HG02981 (cell line): ENCODE results near the gene VGLL4.

Source experiments
- ATAC-seq: cut with Tn5 transposase; IDR thresholded peaks from one replicate; pipeline ENCODE4 v1.9.1; 2021; ENCODE audit warnings: mild to moderate bottlenecking, moderate library complexity; ENCODE audit not compliant: unreplicated experiment

The VGLL4 gene

DNA sequence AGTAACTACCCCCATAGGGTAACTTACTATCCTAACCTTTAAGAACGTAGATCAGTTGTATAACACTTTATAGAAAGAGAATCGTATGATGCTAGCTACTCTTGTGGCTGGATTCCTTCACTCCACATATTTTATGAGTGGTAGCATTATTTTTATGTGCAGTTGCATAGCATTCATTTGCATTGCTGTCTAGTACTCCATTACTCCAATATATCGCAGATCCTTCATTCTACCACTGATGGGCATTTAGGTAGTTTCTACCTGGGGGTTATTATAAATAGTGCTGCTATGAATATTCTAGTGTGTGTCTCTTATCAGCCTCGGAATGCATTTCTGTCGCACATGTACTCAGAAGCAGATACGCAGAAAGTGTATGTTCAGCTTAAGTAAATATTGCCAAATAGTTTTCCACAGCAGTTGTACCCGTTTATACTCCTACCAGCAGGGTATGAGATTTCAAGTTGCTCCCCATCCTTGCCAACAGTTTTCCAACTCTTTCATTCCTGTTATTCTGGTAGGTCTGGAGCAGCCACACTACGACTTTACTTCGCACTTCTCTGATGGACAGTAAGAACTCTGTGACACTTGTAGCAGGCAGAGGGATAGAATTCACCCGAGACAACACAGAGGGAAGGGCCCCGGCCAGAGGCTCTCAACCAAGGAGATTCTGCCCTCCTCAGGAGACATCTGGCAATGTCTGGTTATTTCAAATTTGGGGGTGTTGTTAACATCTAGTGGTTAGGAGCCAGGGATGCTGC is 9.8 kb upstream of the VGLL4 start:
- ATAC-seq: no peak

DNA sequence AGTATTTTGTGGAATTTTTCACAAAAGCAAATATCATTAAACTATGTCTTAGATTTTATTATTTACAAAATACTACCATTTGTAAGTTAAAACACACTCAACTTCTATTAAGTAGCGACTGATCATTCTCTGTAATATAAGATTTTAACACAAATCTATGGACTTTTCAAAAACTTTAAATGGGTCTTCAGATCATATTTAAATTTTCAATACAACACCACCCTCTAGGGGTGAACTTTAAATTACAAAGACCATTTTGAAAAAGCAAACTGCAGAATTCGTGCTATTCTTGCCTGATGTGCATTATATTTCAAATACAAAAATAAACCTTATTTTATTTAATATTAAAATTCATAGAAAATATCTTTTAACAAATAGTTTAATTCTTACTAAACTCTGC is 8.2 kb upstream of the VGLL4 start:
- no peak for ATAC-seq

DNA sequence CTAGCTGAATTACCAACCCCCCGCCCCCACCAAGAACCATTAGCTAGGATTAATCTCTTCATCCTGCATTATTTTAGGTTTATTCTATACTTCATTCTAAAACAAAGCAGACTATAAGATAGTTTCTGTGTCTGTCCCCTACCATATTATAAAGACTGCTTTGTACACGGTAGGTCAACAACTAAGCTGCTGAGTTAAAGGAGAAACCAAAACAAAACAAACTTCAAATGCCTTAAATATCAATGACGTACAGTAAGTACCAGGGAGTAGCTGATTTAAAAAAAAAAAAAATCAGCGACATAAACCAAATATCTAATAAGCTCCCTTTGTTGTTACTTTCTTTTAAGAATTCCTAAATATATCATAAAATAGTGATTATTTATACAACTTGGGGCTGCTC is 7.8 kb upstream of the VGLL4 start:
- ATAC-seq: no peak

DNA sequence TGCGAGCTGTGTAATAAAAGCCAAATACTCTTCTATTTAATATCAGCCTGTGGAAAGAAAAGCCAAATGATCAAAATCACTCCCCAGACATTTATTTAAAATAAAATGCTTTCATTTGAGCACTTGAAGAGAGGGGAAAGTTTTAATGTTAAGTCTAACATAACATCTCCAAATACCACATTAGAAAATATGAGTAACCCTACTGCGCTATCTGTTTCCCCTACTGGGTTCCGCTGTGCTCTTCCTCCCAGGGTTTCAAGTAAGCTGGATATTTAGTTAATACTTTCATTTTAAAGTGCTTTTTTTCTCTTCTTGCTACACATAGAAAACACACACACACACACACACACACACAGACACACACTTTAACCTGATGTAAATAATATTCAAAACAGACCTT is 6.7 kb upstream of the VGLL4 start:
- ATAC-seq: no peak

DNA sequence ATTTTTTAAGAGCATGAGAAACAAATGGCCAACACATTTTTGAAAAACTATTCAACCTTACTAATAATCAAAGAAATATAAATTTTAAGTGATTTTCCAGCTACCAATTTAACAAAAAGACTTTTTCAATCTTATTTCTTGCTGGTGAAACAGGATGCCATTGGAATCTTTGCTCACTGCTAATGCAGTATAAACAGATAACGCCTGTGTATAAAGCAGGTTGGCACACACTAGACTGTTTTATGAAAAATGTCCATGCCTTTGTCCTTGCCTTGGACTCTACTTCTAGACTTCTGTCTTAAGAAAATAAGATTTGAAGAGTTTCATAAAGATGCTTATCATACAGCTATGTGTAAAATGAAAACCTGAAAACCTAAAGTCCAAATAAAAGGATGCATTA is 5.0 kb upstream of the VGLL4 start:
- ATAC-seq: no peak

DNA sequence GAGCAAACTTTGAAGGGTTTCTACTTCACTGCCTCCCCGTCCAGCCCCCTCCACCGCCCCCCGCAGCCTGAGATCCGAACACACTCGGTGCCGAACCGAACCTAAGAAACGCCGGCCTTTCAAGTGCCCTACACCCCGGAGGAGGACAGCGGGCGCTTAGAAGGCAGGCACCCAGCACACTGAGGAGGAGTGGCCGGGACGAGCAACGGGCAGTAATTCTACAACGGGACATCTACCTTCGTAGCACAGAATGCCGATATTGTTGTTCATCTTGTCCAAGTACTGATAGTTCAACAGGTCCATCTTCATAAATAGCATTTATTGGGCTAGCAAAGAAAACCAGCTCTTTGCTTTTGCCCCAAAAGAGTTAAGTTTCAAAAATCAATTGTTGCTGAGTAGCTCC is 513 bp downstream of the VGLL4 start:
- no peak for ATAC-seq

DNA sequence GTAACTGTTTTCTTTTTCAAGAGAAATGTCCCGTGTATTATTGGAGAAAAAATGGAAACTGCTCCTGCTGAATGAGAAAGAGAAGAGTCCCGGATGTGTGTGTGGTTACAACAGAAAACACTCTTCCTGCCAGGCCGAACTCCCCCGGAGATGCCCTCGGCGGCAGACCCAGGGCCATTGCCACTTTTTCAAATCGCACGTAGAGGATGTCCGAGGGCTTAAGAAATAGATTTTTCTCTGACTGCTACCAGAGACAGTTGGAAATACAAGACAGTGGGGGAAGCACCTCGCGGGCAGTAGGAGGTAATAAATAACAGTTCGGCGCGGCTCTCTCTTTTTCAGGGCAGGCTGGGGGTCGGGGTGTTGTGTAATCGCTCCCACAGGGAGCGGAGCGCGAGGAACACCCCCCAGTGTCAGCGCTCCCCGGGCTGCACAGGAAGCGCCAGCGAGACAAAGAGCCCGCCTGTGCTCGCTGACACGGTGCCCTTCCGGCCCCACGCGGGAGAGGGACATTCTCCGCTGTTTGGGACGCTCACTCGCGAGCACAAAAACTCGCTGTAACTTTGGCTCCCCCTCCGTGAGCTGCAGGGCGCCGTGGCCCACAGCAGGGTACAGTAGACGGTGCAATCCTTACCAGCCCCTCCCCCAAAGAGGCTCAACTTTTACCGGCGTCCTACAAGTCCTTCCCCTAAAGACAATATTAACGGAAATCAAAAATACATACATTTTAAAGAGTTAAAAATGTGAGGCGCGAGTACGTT is 1.1 kb downstream of the VGLL4 start:
- peak; percentile 69 for ATAC-seq

DNA sequence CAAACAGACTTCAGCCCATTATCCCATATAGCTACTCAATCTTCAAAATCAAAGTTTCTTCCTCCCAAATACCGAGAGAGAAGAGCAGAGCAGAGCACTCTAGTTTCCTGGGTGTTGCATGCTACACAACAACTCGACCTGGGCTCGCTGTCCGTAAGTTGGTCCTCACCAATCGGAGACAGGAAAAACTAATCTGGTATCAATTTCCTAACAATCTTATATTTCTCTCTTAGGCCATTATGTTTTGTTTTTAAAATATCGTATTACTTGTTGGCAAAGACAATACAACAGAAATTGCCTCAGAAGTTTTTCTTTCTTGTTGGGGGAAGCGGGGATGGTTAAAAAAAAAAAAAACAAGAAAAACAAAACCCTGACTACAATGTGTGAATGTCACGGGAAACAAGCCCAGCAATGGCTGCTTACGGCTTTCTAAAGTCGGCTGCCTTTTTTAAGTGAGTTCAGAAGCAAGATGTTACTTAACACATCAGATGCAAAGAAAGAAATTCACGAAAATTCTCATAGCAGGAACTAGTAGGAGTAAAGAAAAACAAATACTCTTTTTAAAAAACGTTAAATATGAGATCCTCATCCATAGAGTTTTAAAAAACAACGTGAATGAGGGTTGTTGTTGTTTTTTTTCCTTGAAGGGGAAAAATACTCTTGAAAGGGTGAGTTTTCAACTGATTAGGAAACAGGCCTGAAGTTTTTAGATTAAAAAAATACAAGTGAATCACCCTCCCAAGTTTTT is 1.9 kb downstream of the VGLL4 start:
- no peak for ATAC-seq

DNA sequence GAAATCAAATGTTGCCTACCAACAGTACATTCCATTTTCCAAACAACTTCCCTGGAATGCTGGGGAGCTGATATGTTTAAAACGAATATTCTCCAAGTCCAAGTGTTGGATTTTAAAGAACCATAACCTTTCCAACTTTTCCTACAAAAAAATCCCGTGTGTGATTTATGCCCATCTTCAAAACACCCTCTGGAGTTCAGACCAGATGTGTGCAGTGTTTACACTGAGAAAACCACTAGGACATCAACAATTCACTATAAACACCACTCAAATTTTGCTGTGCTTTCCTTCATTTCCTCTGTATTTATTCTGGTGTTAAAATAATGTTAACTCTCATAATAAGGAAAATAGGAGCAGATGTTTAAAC is 2.4 kb downstream of the VGLL4 start:
- ATAC-seq: no peak

DNA sequence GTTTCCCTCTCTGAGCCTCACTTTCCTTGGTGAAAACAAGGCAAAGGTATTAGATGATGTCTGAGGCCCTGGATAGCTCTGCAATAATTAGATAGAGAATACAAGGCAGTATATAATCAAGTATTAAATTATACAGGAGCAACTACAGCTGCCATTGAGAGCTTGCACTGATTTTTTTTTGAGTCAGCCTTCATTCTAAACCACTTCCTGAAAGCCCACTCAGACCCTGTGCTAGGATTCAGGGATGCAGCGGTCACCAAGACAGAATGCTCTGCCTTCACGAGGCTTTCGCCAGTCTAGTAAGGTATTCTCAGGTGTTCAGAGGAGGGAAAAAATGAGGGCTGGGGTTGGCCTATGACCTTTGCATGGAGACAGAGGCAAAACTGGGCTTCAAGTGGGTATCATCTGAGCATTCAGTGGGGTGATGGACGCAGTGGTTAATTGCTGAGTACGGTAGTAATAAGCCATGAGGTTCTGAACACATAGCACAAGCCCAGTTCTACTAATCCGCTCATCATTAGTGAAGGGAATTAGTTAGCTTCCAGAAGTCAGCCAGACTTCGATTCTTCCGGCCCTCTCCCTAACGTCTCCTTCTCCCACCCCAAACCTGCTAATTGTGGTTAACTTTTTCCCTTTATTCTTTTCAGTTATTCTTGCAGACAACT is 3.6 kb downstream of the VGLL4 start:
- ATAC-seq: no peak

DNA sequence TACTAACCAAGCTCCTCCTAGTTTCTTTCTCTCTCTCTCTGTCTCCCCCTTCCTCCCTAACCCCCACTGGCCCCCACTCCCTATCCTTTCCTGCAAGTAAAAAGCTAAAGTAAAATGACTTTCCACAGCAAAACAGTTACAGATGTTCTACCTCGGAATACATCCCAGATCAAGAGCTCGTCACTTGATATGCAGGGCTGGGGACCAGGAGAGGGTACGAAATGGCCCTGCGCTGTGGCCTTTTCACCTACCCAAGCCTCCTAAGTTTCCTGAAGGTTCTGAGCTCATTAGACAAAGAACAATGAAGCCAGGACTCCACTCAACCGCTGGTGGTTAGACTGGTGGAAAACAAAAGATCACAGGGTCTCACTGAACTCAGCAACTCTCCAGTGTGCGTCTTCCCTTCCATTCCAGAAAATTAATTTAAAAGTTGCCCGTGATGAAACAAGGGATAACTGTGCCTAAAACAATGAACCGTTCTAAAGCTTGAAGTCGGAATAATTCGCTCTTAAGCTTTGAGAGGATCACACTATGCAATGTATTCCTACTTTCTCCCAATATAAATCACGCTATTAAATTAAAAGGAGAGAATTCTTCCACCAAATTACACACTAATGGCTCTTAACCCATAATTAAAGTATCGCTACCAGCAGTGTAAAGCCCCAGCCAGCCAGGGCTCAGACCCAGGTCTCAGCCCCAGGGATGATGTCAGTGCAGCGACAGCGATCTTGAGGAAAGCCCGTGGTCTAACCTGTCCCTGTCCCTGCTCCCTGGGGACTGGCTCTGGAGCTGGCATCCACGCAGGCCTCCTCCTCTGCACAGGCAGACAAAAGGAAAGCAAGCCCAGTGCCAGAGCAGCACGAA is 5.0 kb downstream of the VGLL4 start:
- no peak for ATAC-seq

DNA sequence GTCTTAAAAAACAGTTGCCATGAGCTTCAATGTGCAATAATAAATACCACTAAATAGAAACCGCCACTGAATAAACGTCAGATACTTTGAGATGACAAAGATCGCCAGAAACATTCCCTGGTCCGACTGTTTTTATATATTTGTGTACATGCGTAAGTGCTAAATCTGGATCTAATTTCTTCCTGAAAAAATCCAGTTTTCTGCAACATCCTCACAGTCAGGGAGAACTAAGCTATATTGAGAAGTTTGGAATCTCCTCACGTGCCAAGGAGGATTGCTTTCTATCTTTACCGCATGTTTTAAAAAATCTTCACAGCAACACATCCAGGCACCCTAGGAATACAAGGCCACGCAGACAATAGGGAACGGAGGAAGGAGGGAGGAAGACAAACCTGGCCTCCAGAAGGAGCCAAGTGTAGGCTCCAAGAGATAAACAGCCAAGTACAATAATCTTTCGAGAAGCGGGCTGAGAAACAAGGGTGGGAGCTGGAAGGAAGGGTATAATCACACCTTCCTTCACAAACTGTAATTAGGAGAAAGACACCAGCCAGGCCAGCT is 5.7 kb downstream of the VGLL4 start:
- no peak for ATAC-seq

DNA sequence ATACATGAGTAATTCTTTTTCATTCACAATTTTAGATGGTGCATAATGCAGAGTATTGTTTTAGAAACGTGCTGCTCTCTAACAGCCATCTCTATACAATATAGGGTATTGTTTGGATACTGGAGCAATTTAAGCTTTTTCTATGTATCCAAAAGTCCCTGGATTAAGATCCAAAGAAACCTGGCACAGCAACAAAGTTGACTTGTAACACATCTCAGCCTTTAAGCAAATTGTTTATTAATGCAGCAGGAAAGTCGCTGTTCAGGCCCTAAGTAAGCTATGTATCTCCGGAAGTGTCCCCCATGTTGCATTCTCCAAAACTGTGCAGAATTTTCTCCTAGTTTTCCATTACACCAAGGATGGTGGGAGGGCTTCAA is 7.3 kb downstream of the VGLL4 start:
- no peak for ATAC-seq

DNA sequence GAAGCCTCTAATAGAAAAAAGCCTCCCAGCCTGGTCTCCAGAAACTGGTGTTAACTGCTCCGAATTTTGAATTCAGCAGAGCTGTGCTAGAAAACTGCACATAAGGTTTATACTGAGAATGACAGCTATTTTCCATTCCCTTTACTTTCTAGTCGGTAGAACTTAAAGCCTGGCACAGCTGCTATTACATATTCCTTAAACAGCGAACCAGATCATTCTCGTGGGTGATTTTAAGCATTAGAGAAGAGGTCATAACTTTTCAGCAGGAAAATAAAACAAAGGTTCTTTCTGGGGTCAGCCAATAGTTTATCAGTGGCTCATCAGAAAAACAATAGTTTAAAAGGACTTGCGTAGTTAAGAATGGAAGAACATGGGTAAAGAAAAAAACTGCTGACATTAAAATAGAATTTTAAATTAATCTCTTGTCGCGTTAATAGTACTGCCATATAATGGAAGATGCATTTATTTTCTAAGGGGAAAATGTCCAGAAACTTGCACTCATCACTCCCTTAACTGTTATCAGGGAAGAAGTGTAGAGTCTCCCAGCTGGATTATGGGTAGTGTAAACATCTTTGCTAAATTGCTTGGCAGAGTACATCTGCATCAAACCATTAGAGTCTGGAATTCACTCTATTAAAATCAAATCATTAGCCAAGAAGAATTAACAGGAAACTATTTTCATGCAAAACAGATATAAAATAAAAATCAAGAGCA is 7.9 kb downstream of the VGLL4 start:
- no peak for ATAC-seq

DNA sequence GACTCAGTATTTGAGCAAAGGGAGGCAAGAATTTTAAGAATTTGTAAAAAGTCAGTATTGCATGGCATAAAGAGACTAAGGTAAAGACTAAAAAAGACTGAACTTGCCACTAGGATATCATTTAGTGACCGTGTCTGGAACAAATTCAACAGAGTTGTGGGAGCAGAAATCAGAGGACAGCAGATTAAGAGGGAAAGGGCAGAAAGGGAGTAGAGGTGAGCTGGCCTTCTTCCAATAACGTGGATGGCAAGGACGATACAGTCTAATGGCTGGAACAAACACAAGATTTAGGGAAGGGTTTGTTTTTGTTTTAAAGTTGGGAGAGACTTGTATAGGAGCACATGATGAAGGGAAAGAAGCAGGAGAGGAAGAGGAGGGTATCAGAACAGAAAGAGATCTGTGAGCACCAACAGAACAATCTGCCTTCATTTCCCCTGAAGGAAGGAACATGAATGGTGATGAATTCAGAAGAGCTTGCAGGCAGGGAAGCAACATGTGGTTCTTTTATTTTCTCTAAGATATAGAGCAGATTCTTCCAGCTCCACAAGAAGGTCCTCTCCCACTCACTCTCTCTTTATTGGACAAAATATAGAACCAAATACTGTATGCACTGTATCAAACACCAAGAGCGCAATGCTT is 8.6 kb downstream of the VGLL4 start:
- ATAC-seq: no peak

DNA sequence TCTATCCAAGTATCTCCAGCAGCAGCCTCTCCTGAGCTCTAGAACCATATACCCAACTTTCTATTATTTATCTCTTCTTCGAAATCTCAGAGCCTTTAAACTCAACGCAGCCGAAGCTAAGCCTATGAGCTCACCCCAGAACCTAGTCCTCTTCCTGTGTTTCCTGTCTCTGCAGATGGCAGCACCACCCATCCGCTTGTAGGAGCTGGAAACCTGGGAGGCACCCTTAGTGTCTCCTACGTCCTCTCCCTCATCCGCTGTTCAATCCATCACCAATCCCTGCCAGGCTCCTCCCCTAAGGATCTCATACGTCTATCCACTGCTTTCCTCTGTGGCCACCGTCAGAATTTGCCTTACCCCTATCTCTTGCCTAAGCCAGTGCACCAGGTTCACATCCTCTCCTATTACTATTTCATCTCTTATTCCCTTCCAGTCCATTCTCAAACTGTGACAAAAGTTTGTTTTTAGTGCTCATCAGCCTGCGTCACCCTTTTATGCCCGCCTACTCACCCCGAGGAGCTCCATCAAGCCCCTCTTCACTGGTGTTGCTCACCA is 9.6 kb downstream of the VGLL4 start:
- no peak for ATAC-seq

DNA sequence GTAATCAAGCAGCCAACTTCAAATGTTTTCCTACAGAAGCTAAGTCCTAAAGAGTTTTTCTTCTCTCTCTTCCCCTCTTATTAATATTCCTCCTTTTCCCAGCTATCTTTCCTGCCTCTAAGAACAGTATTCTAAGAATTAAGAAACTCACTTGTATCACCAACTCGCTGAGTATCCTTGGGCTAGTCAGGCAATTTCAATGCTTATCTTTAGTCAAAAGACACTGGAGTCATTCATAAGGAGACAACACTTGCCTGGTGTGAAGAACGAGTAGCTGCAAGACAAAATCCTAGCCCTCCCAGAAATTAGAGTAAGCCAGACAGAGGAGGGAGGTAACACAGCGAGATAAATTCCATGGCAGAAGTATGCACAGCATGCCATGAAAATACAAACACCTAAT is 10.7 kb downstream of the VGLL4 start:
- ATAC-seq: no peak

DNA sequence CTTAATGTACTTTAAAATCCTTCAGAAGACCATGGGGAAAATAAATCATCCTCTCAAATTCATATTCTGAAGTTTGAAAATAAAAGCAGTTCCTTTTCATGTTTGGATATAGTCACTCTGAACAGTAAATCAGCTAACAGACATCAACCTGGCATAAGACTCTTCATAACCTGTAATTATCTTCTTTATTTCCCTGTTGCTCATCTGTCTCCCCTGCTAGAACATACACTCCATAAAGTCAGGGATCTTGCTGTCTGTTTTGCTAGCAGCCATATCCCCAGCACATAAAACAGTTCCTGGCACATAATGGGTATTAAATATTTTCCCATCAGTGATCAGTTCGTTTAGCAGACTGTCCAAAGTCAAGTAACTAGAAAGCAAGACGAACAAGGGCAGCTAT is 11.2 kb downstream of the VGLL4 start:
- no peak for ATAC-seq

DNA sequence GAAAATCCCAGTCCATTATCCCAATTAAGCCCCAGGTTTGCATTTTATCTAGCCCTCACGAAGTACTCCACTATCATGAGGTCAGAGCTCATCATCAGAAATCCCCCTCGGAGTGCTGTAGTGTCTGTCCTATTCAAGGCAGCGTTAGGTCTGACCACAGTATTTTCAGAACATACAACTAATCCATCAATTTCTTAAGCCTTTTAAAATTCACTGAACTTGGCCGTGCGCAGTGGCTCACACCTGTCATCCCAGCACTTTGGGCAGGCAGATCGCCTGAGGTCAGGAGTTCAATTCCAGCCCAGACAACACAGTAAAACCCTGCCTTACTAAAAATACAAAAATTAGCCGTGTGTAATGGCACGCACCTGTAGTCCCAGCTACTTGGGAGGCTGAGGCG is 11.9 kb downstream of the VGLL4 start:
- ATAC-seq: no peak
